Measurements from ENCODE around the gene TMEM39B. TPM values are rescaled to one million over a fixed set of nuclear protein-coding genes. Genes with fewer than 3 reads are reported as not detected.
A peak's percentile ranks its signal among the peaks of the same experiment; 100 is the strongest.
"Not testable (repeated sequence)": the region's sequence is repeated elsewhere in the genome, so short reads cannot be mapped to it uniquely, and the experiment has no call there.

The TMEM39B gene
- polyA plus RNA-seq, 3 donors, result 17.1 to 18.2 (median 18.0) TPM

DNA sequence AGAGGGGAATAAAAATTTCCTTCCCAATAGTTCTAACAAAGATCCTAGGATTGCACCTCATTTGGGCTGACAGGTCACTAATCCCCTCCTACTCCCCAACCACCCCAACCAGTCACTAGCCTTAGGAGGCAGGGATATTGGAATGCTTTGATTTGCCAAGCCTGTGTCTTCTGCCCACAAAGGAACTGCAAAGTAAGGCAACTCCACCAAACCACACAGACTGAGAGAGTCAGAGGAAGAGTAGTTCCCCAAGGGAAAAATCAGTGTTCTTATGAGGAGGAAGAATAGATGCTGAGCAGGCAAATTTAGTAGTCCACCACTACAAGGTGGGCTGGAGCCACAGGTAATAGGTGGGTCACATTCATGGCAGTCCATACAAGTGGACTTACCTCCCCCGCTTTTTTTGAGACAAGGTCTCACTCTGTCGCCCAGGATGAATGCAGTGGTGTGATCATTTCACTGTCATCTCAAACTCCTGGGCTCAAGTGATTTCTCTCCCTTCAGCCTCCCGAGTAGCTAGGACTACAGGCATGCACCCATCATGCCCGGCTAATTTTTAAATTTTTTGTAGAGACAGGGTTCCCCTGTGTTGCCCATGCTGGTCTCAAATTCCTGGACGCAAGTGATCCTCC, 3.7 kb upstream of the TMEM39B start:
- DNase-seq (ENCODE audit: low read depth in 3 of 3, low spot score in 2 of 3), result no peak

DNA sequence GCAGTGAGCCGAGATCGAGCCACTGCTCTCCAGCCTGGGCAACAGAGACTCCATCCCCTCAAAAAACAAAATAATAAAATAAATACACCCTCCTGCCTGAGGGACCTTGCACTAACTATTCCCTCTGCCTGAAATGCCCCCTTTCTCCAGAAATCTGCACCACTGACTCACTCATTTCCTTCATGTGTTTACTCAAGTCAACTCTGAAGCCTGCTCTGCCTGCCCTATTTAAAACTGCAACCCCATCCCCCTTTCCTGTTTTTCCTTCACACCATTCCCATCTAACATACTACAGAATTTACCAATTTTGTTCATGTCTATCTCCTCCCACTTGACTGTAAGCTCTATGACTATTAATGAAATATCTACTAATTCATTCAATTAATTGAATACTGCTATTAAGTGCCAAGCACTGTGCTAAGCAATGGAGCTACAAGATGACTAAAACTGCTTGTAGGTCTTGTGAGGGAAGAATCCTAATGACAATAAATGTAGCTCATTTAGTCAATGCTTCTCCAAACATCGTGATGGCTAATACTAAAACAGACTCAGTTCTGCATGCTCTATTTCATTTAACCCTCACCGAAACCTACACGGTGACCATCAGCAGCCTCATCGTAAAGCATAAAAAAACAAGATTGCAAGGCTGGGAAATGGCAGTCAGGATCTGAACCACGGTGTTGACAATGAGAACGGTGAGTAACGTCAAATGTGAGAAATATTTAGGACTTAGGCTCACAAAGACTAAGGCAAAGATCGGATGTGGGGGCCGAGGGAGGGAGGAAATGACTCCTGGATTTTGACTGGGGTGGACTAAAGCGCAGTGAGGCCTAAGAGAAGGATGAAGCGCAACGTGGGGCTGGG, 749 bp upstream of the TMEM39B start:
- DNase-seq (ENCODE audit: low read depth in 3 of 3, low spot score in 2 of 3), result peak in 1 of 3 donors; percentile 32

DNA sequence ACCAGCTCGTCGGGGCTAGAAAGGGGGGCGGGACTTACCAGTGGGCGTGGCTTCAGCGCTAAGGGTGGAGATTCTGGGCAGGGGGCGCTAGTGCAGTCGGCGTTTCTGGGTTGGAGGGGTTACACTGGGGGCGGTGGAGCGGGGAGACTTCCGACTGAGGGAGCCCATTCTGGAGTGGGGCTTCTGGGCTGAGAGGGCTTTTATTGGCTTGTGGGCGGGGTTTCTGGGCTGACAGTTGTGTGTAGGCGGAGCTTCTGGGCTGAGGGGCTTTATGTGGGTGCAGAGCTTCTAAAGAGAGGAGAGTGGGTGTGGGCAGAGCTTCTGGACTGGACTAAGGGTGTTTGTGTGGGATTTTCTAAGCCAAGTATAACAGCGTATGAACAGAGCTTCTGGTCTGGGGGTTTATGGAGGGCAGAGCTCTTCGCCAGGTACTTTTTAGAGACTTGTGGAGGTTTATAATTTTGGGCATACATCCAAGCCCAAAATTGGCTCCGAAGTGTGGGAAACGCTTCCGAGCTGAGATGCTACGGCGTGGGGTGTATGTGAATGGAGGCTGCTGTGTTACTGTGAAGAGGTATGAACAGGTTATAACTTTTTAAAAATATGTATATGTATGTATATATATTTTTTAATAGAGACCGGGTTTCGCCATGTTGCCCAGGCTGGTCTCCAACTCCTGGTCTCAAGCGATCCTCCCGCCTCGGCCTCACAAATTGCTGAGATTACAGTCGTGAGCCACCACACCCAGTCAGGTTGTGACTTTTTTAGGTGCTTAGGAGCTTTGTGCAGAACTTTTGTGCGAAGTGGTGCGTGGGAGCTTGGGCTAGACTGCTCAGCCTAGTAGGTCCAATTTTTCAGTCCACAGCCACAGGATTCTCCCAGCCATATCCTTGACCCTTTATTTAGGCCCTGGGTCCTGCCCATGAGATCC, 825 bp downstream of the TMEM39B start:
- DNase-seq (ENCODE audit: low read depth in 3 of 3, low spot score in 2 of 3), result peak in 2 of 3 donors; percentile 81 to 84

DNA sequence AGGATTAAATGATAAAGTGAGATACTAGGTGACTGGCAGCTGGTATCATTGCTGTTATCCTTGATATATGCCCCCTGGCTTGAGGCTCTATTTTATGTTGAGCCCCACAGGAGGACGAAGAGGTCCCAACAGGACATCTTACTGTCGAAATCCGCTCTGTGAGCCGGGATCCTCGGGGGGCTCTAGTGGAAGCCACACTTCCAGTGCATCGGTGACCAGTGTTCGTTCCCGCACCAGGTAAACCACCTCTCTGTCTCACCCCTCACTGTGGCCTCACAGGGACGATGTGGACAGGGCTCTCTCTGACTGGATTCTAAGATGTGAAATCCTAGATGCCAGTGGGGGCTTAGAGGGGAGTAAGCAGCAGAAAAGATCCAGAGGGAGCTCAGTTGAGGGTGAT, 2.1 kb downstream of the TMEM39B start:
- no peak for DNase-seq (ENCODE audit: low read depth in 3 of 3, low spot score in 2 of 3)

DNA sequence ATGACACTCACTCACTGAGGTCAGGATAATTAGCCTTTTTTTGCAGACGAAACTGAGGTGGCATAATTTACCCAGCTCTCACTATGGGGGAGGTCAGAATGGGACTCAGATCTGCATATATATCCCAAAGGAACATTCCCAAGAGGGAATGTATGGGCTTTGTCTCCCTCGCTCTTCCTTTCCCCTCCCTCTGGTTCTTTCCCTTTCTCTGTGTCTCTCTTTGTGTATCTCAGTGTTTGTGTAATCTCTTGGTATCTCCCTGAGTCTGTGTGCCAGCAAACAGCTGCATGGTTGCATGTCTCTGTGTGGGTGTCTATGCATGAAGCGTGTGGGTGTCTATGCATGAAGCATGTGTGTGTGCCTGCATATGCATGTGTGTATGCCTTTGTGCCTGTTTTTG, 4.7 kb downstream of the TMEM39B start:
- no peak for DNase-seq (ENCODE audit: low read depth in 3 of 3, low spot score in 2 of 3)

DNA sequence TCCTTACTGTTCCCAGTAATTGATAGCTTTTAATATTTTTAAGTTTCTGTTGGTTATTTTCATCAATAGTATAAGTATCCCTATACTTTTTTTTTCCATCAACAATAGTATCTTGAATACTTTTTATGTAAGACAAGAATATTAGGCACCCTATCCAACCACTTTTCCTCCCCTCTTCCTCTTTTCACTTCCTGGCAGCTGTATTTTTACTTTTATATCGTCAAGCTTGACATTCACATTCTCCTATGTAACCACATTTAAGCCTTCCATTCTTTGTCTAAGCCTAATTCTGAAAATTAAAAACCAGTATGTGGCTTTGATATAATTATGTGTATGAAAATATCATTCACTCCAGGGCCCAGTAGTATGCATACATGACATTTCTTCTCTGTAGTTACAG, 9.3 kb downstream of the TMEM39B start:
- DNase-seq (ENCODE audit: low read depth in 3 of 3, low spot score in 2 of 3), result no peak

DNA sequence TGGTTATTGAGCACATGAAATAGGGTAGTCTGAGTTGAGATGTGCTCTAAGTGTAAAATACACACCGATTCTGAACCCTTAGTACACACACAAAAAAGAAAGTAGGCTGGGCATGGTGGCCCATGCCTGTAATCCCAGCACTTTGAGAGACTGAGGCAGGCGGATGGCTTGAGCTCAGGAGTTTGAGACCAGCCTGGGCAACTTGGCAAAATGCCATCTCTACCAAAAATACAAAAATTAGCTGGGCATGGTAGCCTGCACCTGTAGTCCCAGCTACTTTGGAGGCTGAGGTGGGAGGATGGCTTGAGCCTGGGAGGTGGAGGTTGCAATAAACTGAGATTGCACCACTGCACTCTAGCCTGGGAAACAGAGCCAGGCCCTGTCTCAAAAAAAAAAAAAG, 13.6 kb downstream of the TMEM39B start:
- DNase-seq (ENCODE audit: low read depth in 3 of 3, low spot score in 2 of 3), result not testable (repeated sequence)

DNA sequence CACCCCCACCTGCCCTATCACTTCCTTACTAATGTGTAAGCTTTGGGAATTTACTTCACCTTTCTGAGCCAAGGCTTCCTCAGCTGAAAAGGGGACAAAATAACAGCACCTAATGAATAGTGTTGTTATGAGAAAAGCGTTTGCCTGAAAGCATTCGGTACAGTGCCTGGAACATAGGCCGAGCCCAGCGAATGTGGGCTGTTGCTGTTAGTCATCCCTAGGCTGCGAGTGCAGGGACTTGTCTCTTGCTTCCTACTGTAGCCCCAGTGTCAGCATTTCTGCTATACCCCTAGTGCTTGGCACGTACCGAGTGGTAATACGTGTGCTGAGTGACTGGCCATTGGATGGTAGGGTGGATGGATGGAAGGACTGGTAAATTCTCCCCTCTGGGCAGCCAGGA, 18.4 kb downstream of the TMEM39B start:
- no peak for DNase-seq (ENCODE audit: low read depth in 3 of 3, low spot score in 2 of 3)

DNA sequence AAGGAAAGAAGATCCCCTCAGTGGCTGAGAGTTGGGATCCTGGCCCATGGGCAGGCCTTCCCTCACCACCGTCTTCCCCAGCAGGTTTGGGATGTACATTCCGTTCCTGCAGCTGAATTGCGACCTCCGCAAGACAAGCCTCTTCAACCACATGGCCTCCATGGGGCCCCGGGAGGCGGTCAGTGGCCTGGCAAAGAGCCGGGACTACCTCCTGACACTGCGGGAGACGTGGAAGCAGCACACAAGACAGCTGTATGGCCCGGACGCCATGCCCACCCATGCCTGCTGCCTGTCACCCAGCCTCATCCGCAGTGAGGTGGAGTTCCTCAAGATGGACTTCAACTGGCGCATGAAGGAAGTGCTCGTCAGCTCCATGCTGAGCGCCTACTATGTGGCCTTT, 18.9 kb downstream of the TMEM39B start:
- DNase-seq (ENCODE audit: low read depth in 3 of 3, low spot score in 2 of 3), result no peak

DNA sequence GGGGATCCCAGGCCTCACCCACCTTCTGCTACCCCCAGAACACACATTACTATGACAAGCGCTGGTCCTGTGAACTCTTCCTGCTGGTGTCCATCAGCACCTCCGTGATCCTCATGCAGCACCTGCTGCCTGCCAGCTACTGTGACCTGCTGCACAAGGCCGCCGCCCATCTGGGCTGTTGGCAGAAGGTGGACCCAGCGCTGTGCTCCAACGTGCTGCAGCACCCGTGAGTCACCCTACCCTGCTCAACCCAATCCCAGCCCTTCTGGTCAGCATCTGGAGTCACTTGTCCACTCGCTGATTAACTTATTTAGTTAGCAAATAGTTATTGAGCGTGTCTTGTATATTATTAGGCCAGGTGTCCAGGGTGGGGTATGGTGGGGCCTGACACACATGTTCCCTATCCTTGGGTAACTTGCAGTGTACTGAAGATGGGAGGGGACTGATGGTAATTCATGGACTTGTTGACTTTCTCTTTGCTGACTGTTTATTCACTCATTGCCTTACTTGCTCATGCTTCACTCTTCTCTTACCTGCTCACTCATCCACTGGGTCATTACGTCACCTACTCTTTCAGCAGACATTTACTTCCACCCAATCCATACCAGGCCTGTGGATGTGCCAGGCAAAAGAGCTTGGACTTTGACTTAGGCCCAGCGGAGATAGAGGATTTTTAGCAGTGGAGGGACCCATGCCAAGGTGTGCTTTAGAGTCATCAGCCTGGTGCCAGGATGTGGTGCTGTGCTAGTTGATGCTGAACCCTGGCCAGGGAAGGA, 22.2 kb downstream of the TMEM39B start:
- DNase-seq (ENCODE audit: low read depth in 3 of 3, low spot score in 2 of 3), result no peak

DNA sequence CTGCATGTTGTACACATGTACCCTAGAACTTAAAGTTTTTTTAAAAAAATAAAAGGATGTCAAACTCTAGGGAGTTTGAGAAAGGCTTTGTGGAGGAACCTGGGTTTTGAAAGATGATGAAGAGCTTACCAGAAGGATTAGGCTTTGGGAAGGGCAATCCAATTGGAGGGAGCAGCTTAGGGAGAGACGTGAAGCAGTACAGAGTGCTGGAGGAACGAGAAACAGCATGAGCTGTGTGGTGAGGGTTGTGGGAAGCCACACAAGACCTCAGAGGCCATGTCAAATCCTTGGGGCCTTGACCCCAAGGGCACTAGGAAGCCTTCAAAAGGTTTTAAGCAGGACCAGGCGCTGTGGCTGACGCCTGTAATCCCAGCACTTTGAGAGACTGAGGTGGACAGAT, 26.7 kb downstream of the TMEM39B start:
- DNase-seq (ENCODE audit: low read depth in 3 of 3, low spot score in 2 of 3), result no peak

DNA sequence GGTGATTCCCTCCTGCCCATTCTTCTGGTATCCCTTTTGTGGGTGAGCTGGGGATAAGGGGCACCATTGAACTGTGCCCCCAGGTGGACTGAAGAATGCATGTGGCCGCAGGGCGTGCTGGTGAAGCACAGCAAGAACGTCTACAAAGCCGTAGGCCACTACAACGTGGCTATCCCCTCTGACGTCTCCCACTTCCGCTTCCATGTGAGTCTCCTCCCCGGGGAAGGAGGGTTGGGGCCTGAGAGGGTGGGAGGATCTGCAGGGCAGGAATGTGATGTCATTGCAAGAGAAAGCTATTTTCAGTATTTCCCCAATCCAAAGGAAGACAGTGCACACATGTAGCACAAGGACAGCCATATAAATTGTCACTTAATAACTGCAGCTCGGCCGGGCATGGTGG, 27.6 kb downstream of the TMEM39B start:
- DNase-seq (ENCODE audit: low read depth in 3 of 3, low spot score in 2 of 3), result no peak

DNA sequence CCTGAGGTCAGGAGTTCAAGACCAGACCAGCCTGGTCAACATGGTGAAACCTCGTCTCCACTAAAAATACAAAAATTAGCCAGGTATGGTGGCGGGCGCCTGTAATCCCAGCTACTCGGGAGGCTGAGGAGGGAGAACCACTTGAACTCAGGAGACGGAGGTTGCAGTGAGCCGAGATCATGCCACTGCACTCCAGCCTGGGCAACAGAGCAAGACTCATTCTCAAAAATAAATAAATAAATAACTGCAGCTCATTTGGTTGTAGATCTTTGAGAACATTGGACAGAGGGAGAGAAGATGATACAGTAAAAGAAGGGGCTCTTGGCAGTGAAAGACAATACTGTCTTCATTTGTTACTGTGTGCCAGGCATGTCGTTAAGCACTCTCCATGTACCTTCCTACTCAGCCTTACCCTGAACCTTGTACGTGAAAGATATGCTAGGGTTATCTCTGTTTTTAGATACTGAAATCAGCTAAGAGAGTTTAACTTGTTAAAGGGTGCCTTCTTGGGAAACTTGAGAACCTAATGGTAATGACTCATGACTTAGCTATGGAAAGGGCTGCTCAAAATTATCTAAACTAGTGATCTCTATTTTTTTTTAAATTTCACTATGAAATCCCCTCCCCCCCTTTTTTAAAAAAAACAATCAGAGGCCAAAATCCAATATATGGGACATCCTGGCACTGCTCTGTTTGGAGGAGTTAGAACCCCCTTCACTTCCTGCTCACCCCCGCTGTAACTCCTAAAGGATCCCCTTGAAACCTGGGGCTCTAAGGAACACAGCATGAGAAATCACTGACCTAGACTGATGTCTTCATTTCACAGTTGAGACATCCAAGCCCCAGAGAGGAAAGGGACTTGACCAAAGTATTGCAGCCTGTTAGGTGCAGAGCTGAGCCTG, 28.3 kb downstream of the TMEM39B start:
- no peak for DNase-seq (ENCODE audit: low read depth in 3 of 3, low spot score in 2 of 3)

DNA sequence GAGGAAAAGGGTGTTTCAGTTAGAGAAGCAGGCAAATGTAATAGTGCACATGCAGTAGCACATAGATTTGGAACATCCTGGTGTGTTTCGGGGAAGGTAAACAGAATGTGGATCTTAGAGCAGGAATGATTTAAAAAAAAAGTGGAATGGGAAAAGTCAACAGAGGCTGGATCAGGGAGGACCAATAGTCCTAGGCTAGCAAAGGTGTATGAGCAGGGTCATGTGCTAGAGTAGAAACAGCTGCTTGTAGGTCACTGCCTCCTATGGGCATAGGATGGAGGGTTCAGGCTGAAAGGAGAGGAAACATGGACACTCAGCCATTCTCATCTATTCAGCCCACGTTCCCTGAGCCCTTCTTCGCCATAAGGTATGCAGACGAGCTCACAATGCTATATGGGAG, 31.4 kb downstream of the TMEM39B start:
- DNase-seq (ENCODE audit: low read depth in 3 of 3, low spot score in 2 of 3), result no peak

DNA sequence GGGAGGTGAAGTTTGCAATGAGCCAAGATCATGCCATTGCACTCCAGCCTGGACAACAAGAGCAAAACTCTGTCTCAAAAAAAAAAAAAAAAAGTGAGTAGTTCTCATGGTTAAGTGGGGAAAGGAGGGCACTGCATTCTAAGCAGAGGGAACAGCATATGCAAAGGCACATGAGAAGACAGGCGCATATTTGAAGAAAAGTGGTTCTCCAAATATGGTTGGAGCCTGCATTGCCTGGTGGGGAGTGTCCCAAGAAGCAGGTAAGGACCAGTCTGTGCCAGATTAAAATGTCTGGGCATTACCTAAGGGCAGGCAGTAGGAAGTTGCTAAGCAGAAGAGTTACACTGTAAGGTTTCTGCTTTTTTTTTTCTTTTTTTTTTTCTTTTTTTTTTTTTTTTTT, 32.6 kb downstream of the TMEM39B start:
- no peak for DNase-seq (ENCODE audit: low read depth in 3 of 3, low spot score in 2 of 3)

DNA sequence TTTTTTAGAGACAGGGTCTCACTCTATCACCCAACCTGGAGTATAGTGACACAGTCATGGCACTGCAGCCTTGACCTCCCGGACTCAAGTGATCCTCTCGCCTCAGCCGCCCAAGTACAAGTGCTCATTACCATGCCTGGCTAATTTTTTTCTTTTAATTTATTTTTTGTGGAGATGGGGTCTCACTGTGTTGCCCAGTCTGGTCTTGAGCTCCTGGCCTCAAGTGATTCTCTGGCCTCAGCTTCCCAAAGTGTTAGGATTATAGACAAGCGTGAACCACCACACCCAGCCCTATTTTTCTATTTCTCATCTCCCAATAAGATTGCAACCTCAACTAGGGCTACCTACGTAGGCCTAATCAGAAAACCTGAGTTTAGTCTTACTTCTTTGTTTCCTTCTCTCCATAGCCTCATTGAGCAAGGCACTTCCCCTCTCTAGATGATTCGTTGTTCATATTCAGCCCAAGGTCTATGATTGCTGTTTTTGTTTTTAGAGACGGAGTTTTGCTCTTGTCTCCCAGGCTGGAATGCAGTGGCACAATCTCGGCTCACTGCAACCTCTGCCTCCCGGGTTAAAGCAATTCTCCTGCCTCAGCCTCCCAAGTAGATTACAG, 34.0 kb downstream of the TMEM39B start:
- DNase-seq (ENCODE audit: low read depth in 3 of 3, low spot score in 2 of 3), result no peak

DNA sequence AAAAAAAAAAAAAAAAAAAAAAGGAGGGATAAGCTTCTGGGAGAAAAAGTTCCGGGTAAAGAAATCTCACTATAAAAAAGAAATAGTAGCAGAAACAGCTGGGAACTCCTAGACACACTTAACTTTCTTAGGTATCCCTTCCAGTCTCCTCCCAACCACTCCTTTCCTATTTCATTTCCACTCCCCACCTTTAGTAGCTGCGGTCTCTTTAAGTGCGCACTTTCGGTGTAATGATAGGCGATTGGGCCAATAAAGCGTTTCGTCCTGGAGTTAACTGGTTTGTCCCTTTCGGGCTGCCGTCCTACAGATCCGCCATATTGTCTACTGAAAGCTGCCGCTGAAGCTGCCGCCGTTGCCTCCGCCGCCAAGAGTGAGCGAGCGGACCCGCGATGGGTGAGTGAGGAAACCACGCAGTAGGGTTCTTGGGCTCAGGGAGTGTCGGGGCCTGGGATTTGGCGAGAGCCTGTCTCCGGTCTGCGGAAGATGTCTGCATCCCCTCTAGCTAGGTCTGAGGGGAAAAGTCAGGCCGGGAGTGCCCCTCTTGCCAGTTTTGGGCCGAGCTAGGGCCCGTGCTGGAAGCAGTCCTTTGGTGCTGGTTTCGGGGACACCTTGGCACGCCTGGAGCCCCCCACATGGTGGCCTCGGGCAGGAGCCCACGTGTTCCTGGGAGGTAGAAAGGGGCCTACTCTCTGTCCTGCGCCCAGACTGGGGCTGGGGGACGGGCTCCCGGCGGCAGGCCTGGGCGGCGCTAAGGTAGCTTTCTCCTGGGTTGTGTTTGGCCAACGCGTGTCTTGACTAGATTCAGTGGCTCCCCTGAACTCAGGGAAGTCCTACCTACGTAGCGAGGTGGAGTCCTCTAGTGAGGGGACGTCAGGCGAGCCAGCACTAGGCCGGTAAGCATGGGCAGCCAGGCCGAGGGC, 35.3 kb downstream of the TMEM39B start, which contains the start of gene KPNA6:
Gene KPNA6 (plus strand): TSS at position 315 of the 920 bp plus-strand sequence. CDS start 75 bp downstream, at position 390.
- peak; percentile 90 to 94 (median 92) for DNase-seq (ENCODE audit: low read depth in 3 of 3, low spot score in 2 of 3)
